Ascending aorta (tissue), 2 donors: ENCODE data around the gene ARGFX. TPM values are rescaled to one million over a fixed set of nuclear protein-coding genes. Genes with fewer than 3 reads are reported as not detected.
"Not testable (repeated sequence)": the region's sequence is repeated elsewhere in the genome, so short reads cannot be mapped to it uniquely, and the experiment has no call there.

Experiments used
- DNase-seq, 2 donors: peaks; one replicate each; pipeline ENCODE4 v3.0.0-alpha.2; 2019; ENCODE audit warnings: low spot score in 2 of 2
- H3K27ac ChIP-seq, 2 donors: fragments of 200-600 bp; sonication (generic); one replicate each; pipeline ENCODE4 v1.5.1; 2016 to 2017; ENCODE audit warnings: mild to moderate bottlenecking in 1 of 2
- H3K27me3 ChIP-seq: fragments of 200-600 bp; sonication (generic); one replicate; pipeline ENCODE4 v1.5.1; 2017
- H3K36me3 ChIP-seq, 2 donors: fragments of 200-600 bp; sonication (generic); one replicate each; pipeline ENCODE4 v1.5.1; 2016
- H3K4me1 ChIP-seq, 2 donors: fragments of 200-600 bp; sonication (generic); one replicate each; pipeline ENCODE4 v1.5.1; 2016 to 2017; ENCODE audit warnings: mild to moderate bottlenecking in 1 of 2
- H3K4me3 ChIP-seq, 2 donors: fragments of 200-600 bp; sonication (generic); one replicate each; pipeline ENCODE4 v1.5.1; 2016 to 2017; ENCODE audit warnings: mild to moderate bottlenecking in 1 of 2
- H3K9me3 ChIP-seq, 2 donors: fragments of 200-600 bp; sonication (generic); one replicate each; pipeline ENCODE4 v1.5.1; 2016
- CTCF ChIP-seq, 3 experiments: fragments of 200-600 bp in 2 of 3; fragments of 450-650 bp in 1 of 3; sonication (generic) in 2 of 3; IDR thresholded peaks; one replicate each; pipeline ENCODE4 v1.5.1; 2016 to 2019; ENCODE audit warnings: antibody characterized with exemption in 3 of 3, mild to moderate bottlenecking in 1 of 3, moderate library complexity in 1 of 3
- intact Hi-C: fragments of 100-400 bp; cut with DNase I; formaldehyde crosslinking; loops from one replicate; pipeline ENCODE4 v1.15.1; 2023
- total RNA-seq: library from RNA; depleted of rRNA; stranded (reverse); fragments of >200 nt; gene quantifications from one replicate; pipeline ENCODE4 v1.1.0, GENCODE V29; 2016

The ARGFX gene
- total RNA-seq, 1 donor from 2014 or later = not detected

GRCh38 chr3:121592856-121593702, 25.3 kb downstream of the ARGFX start, which contains the start of gene FBXO40:
Gene FBXO40 (plus strand): TSS chr3:121593379. CDS start chr3:121620576, 27,197 bp downstream.
- Histone ChIP-seq H3K4me1 (peaks cover 0 to 4% of the 10 kb centered on the region in 2 donors), H3K27ac (no peak within 1 kb of the TSS), H3K4me3 (no peak within 1 kb of the TSS), H3K9me3 (no peaks in the 10 kb centered on the region), H3K27me3 (no peaks in the 10 kb centered on the region), H3K36me3 (no peaks in the 10 kb centered on the region)
- DNase-seq = no peak
- no peak for TF ChIP-seq CTCF (IDR thresholded peaks at IDR 0.05)
- intact Hi-C loops = no loop called here

GRCh38 chr3:121593806-121594205, 26.1 kb downstream of the ARGFX start:
- H3K4me1 ChIP-seq, H3K27ac ChIP-seq: not testable (repeated sequence)

GRCh38 chr3:121594850-121595249, 27.1 kb downstream of the ARGFX start:
- H3K4me1 ChIP-seq = peaks cover 0 to 4% of the 10 kb centered on the region in 2 donors
- TF ChIP-seq CTCF (IDR thresholded peaks at IDR 0.05) = no peak
- DNase-seq = no peak
- H3K4me3 ChIP-seq = no peak overlapping the region
- H3K27me3 ChIP-seq = no peaks in the 10 kb centered on the region
- intact Hi-C loops = no loop called here
- no peak overlapping the region for H3K27ac ChIP-seq
- H3K9me3 ChIP-seq = no peaks in the 10 kb centered on the region
- H3K36me3 ChIP-seq = no peaks in the 10 kb centered on the region

More at GRCh38 chr3:121593806-121594205, 26.1 kb downstream of the ARGFX start:
- DNase-seq, H3K9me3 ChIP-seq, H3K36me3 ChIP-seq, intact Hi-C loops, H3K4me3 ChIP-seq, H3K27me3 ChIP-seq: not testable (repeated sequence)

GRCh38 chr3:121595765-121596406, 28.1 kb downstream of the ARGFX start:
- no peaks in the 10 kb centered on the region for H3K9me3 ChIP-seq
- TF ChIP-seq CTCF (IDR thresholded peaks at IDR 0.05) = no peak
- no peak overlapping the region for H3K27ac ChIP-seq
- intact Hi-C loops = no loop called here
- H3K4me1 ChIP-seq = peaks cover 0 to 4% of the 10 kb centered on the region in 2 donors
- H3K4me3 ChIP-seq = no peak overlapping the region
- no peak for DNase-seq
- no peaks in the 10 kb centered on the region for H3K27me3 ChIP-seq
- no peaks in the 10 kb centered on the region for H3K36me3 ChIP-seq

- H3K9me3 ChIP-seq = no peaks in the 10 kb centered on the region
- no peaks in the 10 kb centered on the region for H3K27me3 ChIP-seq
- H3K36me3 ChIP-seq = no peaks in the 10 kb centered on the region
- no peak for TF ChIP-seq CTCF (IDR thresholded peaks at IDR 0.05)
- no peaks in the 10 kb centered on the region for H3K4me1 ChIP-seq
- DNase-seq = no peak
- H3K27ac ChIP-seq = no peak overlapping the region
- intact Hi-C loops = no loop called here
- H3K4me3 ChIP-seq = no peak overlapping the region
These were observed 30.8 kb downstream of the ARGFX start for GRCh38 chr3:121598564-121598963.

- H3K36me3 ChIP-seq, H3K4me3 ChIP-seq, H3K27ac ChIP-seq, intact Hi-C loops, H3K9me3 ChIP-seq, H3K27me3 ChIP-seq, DNase-seq, H3K4me1 ChIP-seq: not testable (repeated sequence)
These were observed 32.2 kb downstream of the ARGFX start for GRCh38 chr3:121599900-121600299.
